ENCODE data around the gene ATG2B.

DNA sequence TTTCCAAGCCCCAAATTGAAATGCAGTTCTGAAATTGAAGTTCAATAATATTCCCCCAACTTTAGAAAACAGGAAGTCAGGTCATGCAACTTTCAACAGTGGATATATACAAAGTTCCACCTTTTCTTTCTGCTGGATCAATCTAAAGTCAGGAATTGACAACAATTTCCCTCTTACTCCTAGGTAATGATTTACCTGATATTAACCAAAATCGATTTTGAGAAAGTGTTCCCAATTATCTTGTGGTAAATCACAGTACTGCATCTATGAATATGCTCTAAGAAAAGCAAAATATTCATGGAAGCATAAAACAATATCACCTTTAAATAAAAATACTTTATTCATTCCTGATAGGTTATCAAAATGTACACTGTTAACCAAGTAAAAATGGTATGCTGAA lies 78.7 kb downstream of the ATG2B start:
- TF ChIP-seq, protein P1, sequence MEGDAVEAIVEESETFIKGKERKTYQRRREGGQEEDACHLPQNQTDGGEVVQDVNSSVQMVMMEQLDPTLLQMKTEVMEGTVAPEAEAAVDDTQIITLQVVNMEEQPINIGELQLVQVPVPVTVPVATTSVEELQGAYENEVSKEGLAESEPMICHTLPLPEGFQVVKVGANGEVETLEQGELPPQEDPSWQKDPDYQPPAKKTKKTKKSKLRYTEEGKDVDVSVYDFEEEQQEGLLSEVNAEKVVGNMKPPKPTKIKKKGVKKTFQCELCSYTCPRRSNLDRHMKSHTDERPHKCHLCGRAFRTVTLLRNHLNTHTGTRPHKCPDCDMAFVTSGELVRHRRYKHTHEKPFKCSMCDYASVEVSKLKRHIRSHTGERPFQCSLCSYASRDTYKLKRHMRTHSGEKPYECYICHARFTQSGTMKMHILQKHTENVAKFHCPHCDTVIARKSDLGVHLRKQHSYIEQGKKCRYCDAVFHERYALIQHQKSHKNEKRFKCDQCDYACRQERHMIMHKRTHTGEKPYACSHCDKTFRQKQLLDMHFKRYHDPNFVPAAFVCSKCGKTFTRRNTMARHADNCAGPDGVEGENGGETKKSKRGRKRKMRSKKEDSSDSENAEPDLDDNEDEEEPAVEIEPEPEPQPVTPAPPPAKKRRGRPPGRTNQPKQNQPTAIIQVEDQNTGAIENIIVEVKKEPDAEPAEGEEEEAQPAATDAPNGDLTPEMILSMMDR (IDR thresholded peaks at IDR 0.05; ENCODE audit: low read depth, low read length): no peak
- no peak for TF ChIP-seq EZH2phosphoT487 (IDR thresholded peaks at IDR 0.05; ENCODE audit: low read depth)
